HG02642 (cell line): ENCODE measurements around the gene CDH26.

ENCODE experiments used
- ATAC-seq: cut with Tn5 transposase; IDR thresholded peaks from one replicate; pipeline ENCODE4 v1.9.1; 2021; ENCODE audit warnings: mild to moderate bottlenecking; ENCODE audit not compliant: unreplicated experiment, poor library complexity

Gene CDH26

GRCh38 chr20:59977086-59977485 lies 18.9 kb downstream of the CDH26 start:
- no peak for ATAC-seq

- ATAC-seq = no peak
These were observed 24.9 kb downstream of the CDH26 start for GRCh38 chr20:59983076-59983475.

GRCh38 chr20:59984541-59984940 lies 26.3 kb downstream of the CDH26 start:
- no peak for ATAC-seq

- no peak for ATAC-seq
These were observed 26.9 kb downstream of the CDH26 start for GRCh38 chr20:59985164-59985563.

GRCh38 chr20:59985864-59986263 lies 27.6 kb downstream of the CDH26 start:
- no peak for ATAC-seq

- ATAC-seq = no peak
These were observed 28.9 kb downstream of the CDH26 start for GRCh38 chr20:59987135-59987534.

- no peak for ATAC-seq
These were observed 29.9 kb downstream of the CDH26 start for GRCh38 chr20:59988141-59988540.

GRCh38 chr20:59992526-59993084 lies 34.4 kb downstream of the CDH26 start:
- ATAC-seq = no peak

GRCh38 chr20:59993736-59994430 lies 35.7 kb downstream of the CDH26 start:
- ATAC-seq = no peak

- no peak for ATAC-seq
These were observed 36.5 kb downstream of the CDH26 start for GRCh38 chr20:59994697-59995122.

GRCh38 chr20:59996108-59996507 lies 37.9 kb downstream of the CDH26 start:
- no peak for ATAC-seq

- ATAC-seq = no peak
These were observed 39.7 kb downstream of the CDH26 start for GRCh38 chr20:59997896-59998295.

- ATAC-seq = no peak
These were observed 41.3 kb downstream of the CDH26 start for GRCh38 chr20:59999502-59999901.

GRCh38 chr20:60000271-60001042 lies 42.2 kb downstream of the CDH26 start:
- ATAC-seq = no peak

GRCh38 chr20:60001108-60001507 lies 42.9 kb downstream of the CDH26 start:
- no peak for ATAC-seq

- ATAC-seq = no peak
These were observed 45.6 kb downstream of the CDH26 start for GRCh38 chr20:60003776-60004175.

GRCh38 chr20:60006261-60006660 lies 48.0 kb downstream of the CDH26 start:
- ATAC-seq = no peak

- no peak for ATAC-seq
These were observed 49.2 kb downstream of the CDH26 start for GRCh38 chr20:60007464-60007863.

GRCh38 chr20:60008130-60008808 lies 50.0 kb downstream of the CDH26 start:
- ATAC-seq = no peak

GRCh38 chr20:60009318-60009717 lies 51.1 kb downstream of the CDH26 start:
- no peak for ATAC-seq
